WTC11 (cell line): ENCODE measurements around the gene SETD1A.

Experiments
- CREB1 ChIP-seq: sonication (generic); formaldehyde crosslinking; IDR thresholded peaks from 2 replicates; pipeline ENCODE4 v1.8.0; 2023; ENCODE audit warnings: mild to moderate bottlenecking, missing genetic modification reagents
- CREM ChIP-seq: sonication (generic); formaldehyde crosslinking; IDR thresholded peaks from 2 replicates; pipeline ENCODE4 v1.8.1; 2022; ENCODE audit warnings: mild to moderate bottlenecking, missing genetic modification reagents, moderate library complexity
- CTCF ChIP-seq: fragments of 200-600 bp; IDR thresholded peaks from 2 replicates; pipeline ENCODE4 v1.8.0; 2022; ENCODE audit warnings: antibody characterized with exemption
- FOXK1 ChIP-seq: sonication (generic); formaldehyde crosslinking; IDR thresholded peaks from 2 replicates; pipeline ENCODE4 v1.8.0; 2022; ENCODE audit warnings: mild to moderate bottlenecking, moderate library complexity, missing genetic modification reagents
- HMGXB4 ChIP-seq: sonication (generic); formaldehyde crosslinking; IDR thresholded peaks from 2 replicates; pipeline ENCODE4 v1.8.1; 2023; ENCODE audit warnings: mild to moderate bottlenecking, moderate library complexity, missing genetic modification reagents
- MAX ChIP-seq: sonication (generic); formaldehyde crosslinking; IDR thresholded peaks from 2 replicates; pipeline ENCODE4 v1.8.0; 2022; ENCODE audit warnings: mild to moderate bottlenecking, missing genetic modification reagents
- NFE2L1 ChIP-seq: sonication (generic); formaldehyde crosslinking; IDR thresholded peaks from 2 replicates; pipeline ENCODE4 v1.8.1; 2023; ENCODE audit warnings: missing genetic modification reagents
- NR2C2 ChIP-seq: sonication (generic); formaldehyde crosslinking; IDR thresholded peaks from 2 replicates; pipeline ENCODE4 v1.8.0; 2022; ENCODE audit warnings: mild to moderate bottlenecking, missing genetic modification reagents
- SMAD3 ChIP-seq: sonication (generic); formaldehyde crosslinking; IDR thresholded peaks from 2 replicates; pipeline ENCODE4 v1.8.0; 2022; ENCODE audit warnings: missing genetic modification reagents, mild to moderate bottlenecking, borderline replicate concordance
- TCF7 ChIP-seq: sonication (generic); formaldehyde crosslinking; IDR thresholded peaks from 2 replicates; pipeline ENCODE4 v1.8.0; 2022; ENCODE audit warnings: mild to moderate bottlenecking, low read depth, missing genetic modification reagents, moderate library complexity
- TP53 ChIP-seq: sonication (generic); formaldehyde crosslinking; IDR thresholded peaks from 2 replicates; pipeline ENCODE4 v1.8.1; 2023; ENCODE audit warnings: mild to moderate bottlenecking, missing genetic modification reagents
- ZNF232 ChIP-seq: sonication (generic); formaldehyde crosslinking; IDR thresholded peaks from 2 replicates; pipeline ENCODE4 v1.8.0; 2022; ENCODE audit warnings: mild to moderate bottlenecking, missing genetic modification reagents
- ZNF263 ChIP-seq: sonication (generic); formaldehyde crosslinking; IDR thresholded peaks from 2 replicates; pipeline ENCODE4 v1.8.1; 2022; ENCODE audit warnings: low read depth, mild to moderate bottlenecking, moderate library complexity, missing genetic modification reagents
- ZSCAN18 ChIP-seq: fragments of 250-450 bp; sonication (Bioruptor Pico); IDR thresholded peaks from 2 replicates; pipeline ENCODE4 v2.1.2; 2022; ENCODE audit warnings: mild to moderate bottlenecking, moderate library complexity

GRCh38 chr16:30924076-30924912 lies 33.3 kb upstream of the SETD1A start:
- no peak for TF ChIP-seq CTCF
- no peak for TF ChIP-seq SMAD3 (CRISPR knock-in tag)
- TF ChIP-seq FOXK1 (CRISPR knock-in tag): no peak
- no peak for TF ChIP-seq NFE2L1 (CRISPR knock-in tag)
- no peak for TF ChIP-seq ZSCAN18 (CRISPR knock-in tag)
- TF ChIP-seq TCF7 (CRISPR knock-in tag): no peak
- no peak for TF ChIP-seq HMGXB4
- no peak for TF ChIP-seq ZNF232 (CRISPR knock-in tag)
- TF ChIP-seq CREM (CRISPR knock-in tag): no peak
- TF ChIP-seq ZNF263 (CRISPR knock-in tag): no peak
- no peak for TF ChIP-seq NR2C2 (CRISPR knock-in tag)
- no peak for TF ChIP-seq CREB1 (CRISPR knock-in tag)
- TF ChIP-seq MAX (CRISPR knock-in tag): no peak
- no peak for TF ChIP-seq TP53
